ENCODE measurements around the gene PRDX5. TPM values are rescaled to one million over a fixed set of nuclear protein-coding genes. Genes with fewer than 3 reads are reported as not detected.

Gene PRDX5
- total and polyA plus RNA-seq, 9 of the 15 experiments (the other 6 are each of a cell fraction or from before 2014, with no cell fraction given), result 40.8 to 327 (median 204) TPM

- TF ChIP-seq, protein P1, sequence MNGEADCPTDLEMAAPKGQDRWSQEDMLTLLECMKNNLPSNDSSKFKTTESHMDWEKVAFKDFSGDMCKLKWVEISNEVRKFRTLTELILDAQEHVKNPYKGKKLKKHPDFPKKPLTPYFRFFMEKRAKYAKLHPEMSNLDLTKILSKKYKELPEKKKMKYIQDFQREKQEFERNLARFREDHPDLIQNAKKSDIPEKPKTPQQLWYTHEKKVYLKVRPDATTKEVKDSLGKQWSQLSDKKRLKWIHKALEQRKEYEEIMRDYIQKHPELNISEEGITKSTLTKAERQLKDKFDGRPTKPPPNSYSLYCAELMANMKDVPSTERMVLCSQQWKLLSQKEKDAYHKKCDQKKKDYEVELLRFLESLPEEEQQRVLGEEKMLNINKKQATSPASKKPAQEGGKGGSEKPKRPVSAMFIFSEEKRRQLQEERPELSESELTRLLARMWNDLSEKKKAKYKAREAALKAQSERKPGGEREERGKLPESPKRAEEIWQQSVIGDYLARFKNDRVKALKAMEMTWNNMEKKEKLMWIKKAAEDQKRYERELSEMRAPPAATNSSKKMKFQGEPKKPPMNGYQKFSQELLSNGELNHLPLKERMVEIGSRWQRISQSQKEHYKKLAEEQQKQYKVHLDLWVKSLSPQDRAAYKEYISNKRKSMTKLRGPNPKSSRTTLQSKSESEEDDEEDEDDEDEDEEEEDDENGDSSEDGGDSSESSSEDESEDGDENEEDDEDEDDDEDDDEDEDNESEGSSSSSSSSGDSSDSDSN (IDR thresholded peaks at IDR 0.05; ENCODE audit: borderline replicate concordance in 1 of 2, low read depth in 2 of 2, low read length in 2 of 2), result 0 out of 4 replicates have a peak, but pooled peaks of 1 of the 2 experiments have one; percentile 18
- TF ChIP-seq NFIX (CRISPR knock-in tag; IDR thresholded peaks at IDR 0.05; ENCODE audit: low read depth) (no peak), MYBL2 (IDR thresholded peaks at IDR 0.05; ENCODE audit: low read depth) (no peak), MYBL2 (CRISPR knock-in tag; IDR thresholded peaks at IDR 0.05; ENCODE audit: borderline replicate concordance) (no peak), ARID3B (CRISPR knock-in tag; IDR thresholded peaks at IDR 0.05; ENCODE audit: borderline replicate concordance) (no peak), SMAD4 (CRISPR knock-in tag; conservative IDR thresholded peaks at IDR 0.05) (peak; percentile 67), U2AF1 (optimal IDR thresholded peaks at IDR 0.05; ENCODE audit: low read depth, low read length) (no peak), ZNF444 (CRISPR knock-in tag; IDR thresholded peaks at IDR 0.05) (no peak), MAZ (CRISPR knock-in tag; conservative IDR thresholded peaks at IDR 0.05 in 1 of 2, IDR thresholded peaks at IDR 0.05 in 1 of 2) (peak; percentile 88 to 95), ZNF589 (CRISPR knock-in tag; IDR thresholded peaks at IDR 0.05; ENCODE audit: low read depth) (no peak), ZNF24 (IDR thresholded peaks at IDR 0.05) (no peak), CAMTA2 (CRISPR knock-in tag; conservative IDR thresholded peaks at IDR 0.05) (no peak)
- TF ChIP-seq, protein P2, sequence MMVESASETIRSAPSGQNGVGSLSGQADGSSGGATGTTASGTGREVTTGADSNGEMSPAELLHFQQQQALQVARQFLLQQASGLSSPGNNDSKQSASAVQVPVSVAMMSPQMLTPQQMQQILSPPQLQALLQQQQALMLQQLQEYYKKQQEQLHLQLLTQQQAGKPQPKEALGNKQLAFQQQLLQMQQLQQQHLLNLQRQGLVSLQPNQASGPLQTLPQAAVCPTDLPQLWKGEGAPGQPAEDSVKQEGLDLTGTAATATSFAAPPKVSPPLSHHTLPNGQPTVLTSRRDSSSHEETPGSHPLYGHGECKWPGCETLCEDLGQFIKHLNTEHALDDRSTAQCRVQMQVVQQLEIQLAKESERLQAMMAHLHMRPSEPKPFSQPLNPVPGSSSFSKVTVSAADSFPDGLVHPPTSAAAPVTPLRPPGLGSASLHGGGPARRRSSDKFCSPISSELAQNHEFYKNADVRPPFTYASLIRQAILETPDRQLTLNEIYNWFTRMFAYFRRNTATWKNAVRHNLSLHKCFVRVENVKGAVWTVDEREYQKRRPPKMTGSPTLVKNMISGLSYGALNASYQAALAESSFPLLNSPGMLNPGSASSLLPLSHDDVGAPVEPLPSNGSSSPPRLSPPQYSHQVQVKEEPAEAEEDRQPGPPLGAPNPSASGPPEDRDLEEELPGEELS (CRISPR knock-in tag; IDR thresholded peaks at IDR 0.05; ENCODE audit: borderline replicate concordance), result 0 out of 2 replicates have a peak, but pooled peaks have one; percentile 60
- TF ChIP-seq, protein P3, sequence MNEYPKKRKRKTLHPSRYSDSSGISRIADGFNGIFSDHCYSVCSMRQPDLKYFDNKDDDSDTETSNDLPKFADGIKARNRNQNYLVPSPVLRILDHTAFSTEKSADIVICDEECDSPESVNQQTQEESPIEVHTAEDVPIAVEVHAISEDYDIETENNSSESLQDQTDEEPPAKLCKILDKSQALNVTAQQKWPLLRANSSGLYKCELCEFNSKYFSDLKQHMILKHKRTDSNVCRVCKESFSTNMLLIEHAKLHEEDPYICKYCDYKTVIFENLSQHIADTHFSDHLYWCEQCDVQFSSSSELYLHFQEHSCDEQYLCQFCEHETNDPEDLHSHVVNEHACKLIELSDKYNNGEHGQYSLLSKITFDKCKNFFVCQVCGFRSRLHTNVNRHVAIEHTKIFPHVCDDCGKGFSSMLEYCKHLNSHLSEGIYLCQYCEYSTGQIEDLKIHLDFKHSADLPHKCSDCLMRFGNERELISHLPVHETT (CRISPR knock-in tag; conservative IDR thresholded peaks at IDR 0.05 in 1 of 2, IDR thresholded peaks at IDR 0.05 in 1 of 2), result peak in 1 of 2 experiments; percentile 80; a peak in 2 of 4 replicates
- TF ChIP-seq, protein P4, sequence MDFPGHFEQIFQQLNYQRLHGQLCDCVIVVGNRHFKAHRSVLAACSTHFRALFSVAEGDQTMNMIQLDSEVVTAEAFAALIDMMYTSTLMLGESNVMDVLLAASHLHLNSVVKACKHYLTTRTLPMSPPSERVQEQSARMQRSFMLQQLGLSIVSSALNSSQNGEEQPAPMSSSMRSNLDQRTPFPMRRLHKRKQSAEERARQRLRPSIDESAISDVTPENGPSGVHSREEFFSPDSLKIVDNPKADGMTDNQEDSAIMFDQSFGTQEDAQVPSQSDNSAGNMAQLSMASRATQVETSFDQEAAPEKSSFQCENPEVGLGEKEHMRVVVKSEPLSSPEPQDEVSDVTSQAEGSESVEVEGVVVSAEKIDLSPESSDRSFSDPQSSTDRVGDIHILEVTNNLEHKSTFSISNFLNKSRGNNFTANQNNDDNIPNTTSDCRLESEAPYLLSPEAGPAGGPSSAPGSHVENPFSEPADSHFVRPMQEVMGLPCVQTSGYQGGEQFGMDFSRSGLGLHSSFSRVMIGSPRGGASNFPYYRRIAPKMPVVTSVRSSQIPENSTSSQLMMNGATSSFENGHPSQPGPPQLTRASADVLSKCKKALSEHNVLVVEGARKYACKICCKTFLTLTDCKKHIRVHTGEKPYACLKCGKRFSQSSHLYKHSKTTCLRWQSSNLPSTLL (IDR thresholded peaks at IDR 0.05), result no peak
These were observed 12.0 kb upstream of the PRDX5 start (continued) for GRCh38 chr11:64305691-64306562.
